Heart right ventricle (tissue), 16 donors: Measurements from ENCODE around the gene ZFAND6. TPM values are rescaled to one million over a fixed set of nuclear protein-coding genes. Genes with fewer than 3 reads are reported as not detected.

Experiments used
- ATAC-seq, 8 donors: fragments of 200-7000 bp; cut with Tn5 transposase; one replicate each; pipeline ENCODE4 v1.9.1; 2020; ENCODE audit warnings: mild to moderate bottlenecking in 8 of 8, moderate library complexity in 8 of 8, moderate number of reproducible peaks in 1 of 8
- DNase-seq, 2 donors: peaks; one replicate each; pipeline ENCODE4 v3.0.0-alpha.2; 2020
- H3K27ac ChIP-seq, 10 donors: fragments of 200-600 bp; sonication (generic) in 2 of 10; one replicate each; pipeline versions ENCODE4 v1.5.0 to v1.8.0; 2020 to 2022; ENCODE audit warnings: mild to moderate bottlenecking in 3 of 10
- H3K27me3 ChIP-seq, 7 donors: fragments of 200-600 bp; one replicate each; pipeline ENCODE4 v1.8.0; 2021 to 2022; ENCODE audit warnings: mild to moderate bottlenecking in 2 of 7
- H3K36me3 ChIP-seq, 9 donors: fragments of 200-600 bp; sonication (generic) in 1 of 9; one replicate each; pipeline versions ENCODE4 v1.5.0 to v1.8.0; 2020 to 2022; ENCODE audit warnings: mild to moderate bottlenecking in 2 of 9
- H3K4me1 ChIP-seq, 9 donors: fragments of 200-600 bp; sonication (generic) in 1 of 9; one replicate each; pipeline versions ENCODE4 v1.5.0 to v1.8.0; 2020 to 2022; ENCODE audit warnings: mild to moderate bottlenecking in 4 of 9
- H3K4me3 ChIP-seq, 10 donors: fragments of 200-600 bp; sonication (generic) in 2 of 10; one replicate each; pipeline versions ENCODE4 v1.5.0 to v1.8.0; 2020 to 2022; ENCODE audit warnings: mild to moderate bottlenecking in 7 of 10, moderate library complexity in 2 of 10
- H3K9me3 ChIP-seq, 11 donors: fragments of 200-600 bp in 10 of 11; sonication (generic) in 2 of 11; one replicate each; pipeline versions ENCODE4 v1.5.0 to v1.8.0; 2013 to 2022; ENCODE audit warnings: mild to moderate bottlenecking in 2 of 11, control low read depth in 1 of 11, moderate library complexity in 1 of 11
- CTCF ChIP-seq, 9 donors: fragments of 200-600 bp; sonication (generic) in 2 of 9; IDR thresholded peaks; one replicate each; pipeline versions ENCODE4 v1.5.0 to v1.8.0; 2021 to 2022; ENCODE audit warnings: antibody characterized with exemption in 9 of 9, mild to moderate bottlenecking in 5 of 9, moderate library complexity in 1 of 9
- WGBS, 2 donors: extraction: QIAGEN DNeasy Blood & Tissue Kit; methylation state at CpG; one replicate each; pipeline ENCODE4 v1.1.7; 2013; ENCODE audit warnings: inconsistent platforms in 1 of 2; 5-methylcytosine and 5-hydroxymethylcytosine counted together
- intact Hi-C, 10 donors: fragments of 100-400 bp; cut with DNase I; formaldehyde crosslinking; loops; one replicate each; pipeline versions ENCODE4 v1.11.1 to v1.14.2; 2022
- polyA plus RNA-seq, 2 donors: library from polyadenylated mRNA; stranded (reverse); fragments of 200-250 nt; gene quantifications; one replicate each; pipeline ENCODE4 v1.2.3, GENCODE V29; 2013
- total RNA-seq, 10 donors: library from RNA; stranded (reverse); fragmentation: NEBNext Ultra II Directional in 3 of 10; extraction: Animal tissue kit (Norgen Biotek cat#: 25700) in 3 of 10; gene quantifications; one replicate each; pipeline versions ENCODE4 v1.2.1 to v1.2.4, GENCODE V29; 2021 to 2023
- donor health status: Arrhythmogenic right ventricular cardiomyopathy.
- donor health status: ischemic (EF 13 %, LVEDD 7.1; RV severe dilation, severe dysfunction).
- donor health status: healthy with polysubstance abuse.
- donor health status: DM: no; HTN: yes; CAD: no.
- donor health status: DM: no; HTN: no; CAD: no.
- donor health status: ischemic (EF 25% LVEDD 6.9; RV normal size, moderate dysfunction).
- donor health status: ischemic (EF 25% LVEDD 5.7; RV mildly dilated, moderate dysfunction).
- donor health status: healthy.
- donor health status: DM: yes; HTN: yes; CAD: no.
- donor health status: Ischemic cardiomyopathy.
- donor health status: ischemic (EF 35%, LVEDD 5.7; RV mildly dilated, moderate dysfunction).
- donor health status: nonischemic (EF 11% LVEDD 7.7; RV severe dilation, severe dysfunction).
- donor health status: DM: yes; HTN: yes; CAD: no.
- donor health status: PGD.
- donor health status: ischemic (EF 29% LVEDD 5.4; RV normal size, mild dysfunction).
- donor health status: nonischemic (EF 23%, LVEDD 6.1; RV moderate dilation, normal function).

ZFAND6 gene
- total and polyA plus RNA-seq, 12 donors = 34.5 to 89.5 (median 72.7) TPM

DNA sequence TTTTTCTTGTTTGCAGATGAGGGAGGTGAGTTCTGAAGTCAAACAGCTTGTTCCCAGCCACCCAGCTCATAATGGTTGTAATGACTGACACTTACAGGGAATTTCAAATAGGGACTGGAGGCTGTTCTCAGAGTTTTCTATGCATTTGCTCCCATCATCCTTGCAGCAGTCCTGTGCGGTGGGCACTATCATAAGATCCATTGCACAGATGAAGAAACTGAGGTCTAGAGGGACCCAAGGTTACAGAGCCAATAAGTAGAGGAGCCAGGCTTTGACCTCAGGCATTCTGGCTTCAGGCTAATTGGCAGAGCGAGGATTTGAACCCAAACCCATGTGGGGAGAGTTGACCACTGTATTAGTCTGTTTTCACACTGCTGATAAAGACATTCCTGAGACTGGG is 125.7 kb downstream of the ZFAND6 start:
- ATAC-seq = no peak
- Histone ChIP-seq H3K4me3 (no peak overlapping the region), H3K36me3 (peaks cover 0 to 75% (median 0%) of the 10 kb centered on the region in 9 donors), H3K9me3 (no peaks in the 10 kb centered on the region), H3K27me3 (no peaks in the 10 kb centered on the region), H3K4me1 (peaks cover 0 to 16% (median 12%) of the 10 kb centered on the region in 9 donors), H3K27ac (no peak overlapping the region)
- intact Hi-C loops = no loop called here
- 96 to 97% methylated on average over 2 of the region's 2 CpGs for WGBS, 2 donors
- TF ChIP-seq CTCF (IDR thresholded peaks at IDR 0.05) = no peak
- no peak for DNase-seq

DNA sequence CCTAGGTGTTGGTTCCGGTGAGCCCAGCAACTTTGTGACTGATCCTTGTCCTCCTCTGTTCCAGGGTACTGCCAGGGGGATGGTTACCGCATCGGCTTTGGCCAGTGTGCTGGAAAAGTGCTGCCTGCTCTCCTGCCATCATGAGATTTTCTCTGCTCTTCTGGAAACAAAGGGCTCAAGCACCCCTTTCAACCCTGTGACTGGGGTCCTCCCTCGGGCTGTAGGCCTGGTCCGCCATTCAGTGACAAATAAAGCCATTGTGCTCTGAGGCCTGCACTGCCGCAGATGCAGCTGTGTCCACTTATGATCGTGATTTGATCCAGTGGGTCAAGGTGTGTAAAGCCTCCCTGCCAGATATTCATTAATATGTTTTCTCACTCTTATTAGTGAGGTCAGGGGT is 126.6 kb downstream of the ZFAND6 start:
- DNase-seq (no peak), ATAC-seq (no peak)
- Histone ChIP-seq H3K4me1 (peaks cover 0 to 16% (median 12%) of the 10 kb centered on the region in 9 donors), H3K27ac (no peak overlapping the region), H3K4me3 (no peak overlapping the region), H3K36me3 (peaks cover 0 to 65% (median 0%) of the 10 kb centered on the region in 9 donors), H3K9me3 (no peaks in the 10 kb centered on the region), H3K27me3 (no peaks in the 10 kb centered on the region)
- TF ChIP-seq CTCF (IDR thresholded peaks at IDR 0.05) = no peak
- 97% methylated on average over 7 of the region's 7 CpGs for WGBS, 2 donors
- intact Hi-C loops = no loop called here

DNA sequence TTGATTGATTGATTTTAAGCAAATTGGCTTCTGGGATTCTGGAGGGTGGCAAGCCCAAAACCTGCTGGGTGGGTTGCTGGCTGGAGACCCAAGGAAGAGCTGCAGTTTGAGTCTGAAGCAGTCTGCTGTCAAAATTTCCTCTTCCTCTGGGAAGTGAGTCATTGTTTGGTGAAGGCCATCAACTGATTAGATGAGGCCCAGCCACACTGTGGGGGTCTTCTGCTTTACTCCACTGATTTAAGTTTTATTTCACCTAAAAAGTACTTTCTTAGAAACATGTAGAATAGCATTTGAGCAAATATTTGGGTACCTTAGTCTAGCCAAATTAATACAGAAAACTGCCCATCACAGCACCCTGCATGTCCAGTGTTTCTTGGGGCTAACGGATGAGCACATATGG is 127.1 kb downstream of the ZFAND6 start:
- H3K36me3 ChIP-seq = peaks cover 0 to 60% (median 0%) of the 10 kb centered on the region in 9 donors

More for the DNA sequence above, 127.1 kb downstream of the ZFAND6 start:
- 100% methylated on average over 1 of the region's 1 CpG for WGBS, 2 donors
- Histone ChIP-seq H3K27ac (no peak overlapping the region), H3K4me1 (peaks cover 0 to 16% (median 12%) of the 10 kb centered on the region in 9 donors), H3K9me3 (no peaks in the 10 kb centered on the region), H3K27me3 (no peaks in the 10 kb centered on the region), H3K4me3 (no peak overlapping the region)
- no peak for TF ChIP-seq CTCF (IDR thresholded peaks at IDR 0.05)
- ATAC-seq (no peak), DNase-seq (no peak)
- intact Hi-C loops = no loop called here

Other genes starting within 250 kb of the ZFAND6 start
- gene MTHFS, start 162.7 kb upstream of the ZFAND6 start, total RNA-seq = 10 to 100 TPM; 10.1 to 25.6 (median 19.3) TPM
- gene MTHFS, start 162.7 kb upstream of the ZFAND6 start, polyA plus RNA-seq = 10 to 100 TPM; 37.5 to 38.5 TPM
- gene BCL2A1, start 88.5 kb upstream of the ZFAND6 start, total RNA-seq = 10 to 100 TPM in 1 of 10 donors, 1 to 10 TPM in 1, under 1 TPM in 6, not detected in 2; 0.30 to 11.1 (median 0.67) TPM
- gene BCL2A1, start 88.5 kb upstream of the ZFAND6 start, polyA plus RNA-seq = 1 to 10 TPM in 1 of 2 donors, under 1 TPM in 1; 0.37 to 1.0 TPM
- 10 to 100 TPM; 14.5 to 65.1 (median 32.5) TPM for gene FAH, start 93.3 kb downstream of the ZFAND6 start, total RNA-seq
- 10 to 100 TPM; 15.0 to 23.8 TPM for gene FAH, start 93.3 kb downstream of the ZFAND6 start, polyA plus RNA-seq
- 1 to 10 TPM in 7 of 10 donors, under 1 TPM in 3; 0.11 to 8.3 (median 2.2) TPM for gene CTXND1, start 192.5 kb downstream of the ZFAND6 start, total RNA-seq
- gene CTXND1, start 192.5 kb downstream of the ZFAND6 start, polyA plus RNA-seq = 1 to 10 TPM in 1 of 2 donors, under 1 TPM in 1; 0.80 to 1.8 TPM